ENCODE results near the gene HIP1. TPM values are rescaled to one million over a fixed set of nuclear protein-coding genes. Genes with fewer than 3 reads are reported as not detected.

The HIP1 gene
- total RNA-seq, 1 experiment from 2014 or later, result 43.3 TPM

- DNase-seq (ENCODE audit: low read depth, low spot score), result no peak
- ATAC-seq, result no peak
- H3K27me3 ChIP-seq (ENCODE audit: control insufficient read depth, insufficient read depth, low read length), result no peaks in the 10 kb centered on the region
- in situ Hi-C loops (cut with HindIII; ENCODE audit: low pct_unique_long_range_greater_than_20kb, low sequenced_read_pairs), result no loop called here
- CTCF ChIA-PET, result no interaction called here
- H3K27ac ChIP-seq (ENCODE audit: low read length), result no peak overlapping the region
- intact Hi-C loops (cut with micrococcal nuclease; ENCODE audit: unreplicated experiment), result no loop called here
- no TSS peak for BruUV-seq (replicated peaks)
- H3K9me3 ChIP-seq (ENCODE audit: control insufficient read depth, insufficient read depth, low read depth, low read length), result no peaks in the 10 kb centered on the region
- TF ChIP-seq POLR2AphosphoS5 (IDR thresholded peaks at IDR 0.05; ENCODE audit: low read depth, low read length) (no peak), CTCF (IDR thresholded peaks at IDR 0.05) (no peak), TCF7L2 (IDR thresholded peaks at IDR 0.05; ENCODE audit: low read depth, low read length) (no peak), REST (IDR thresholded peaks at IDR 0.05; ENCODE audit: insufficient read depth in 1 of 2, low read depth in 2 of 2, low read length in 1 of 2) (no peak), SIN3A (IDR thresholded peaks at IDR 0.05; ENCODE audit: borderline replicate concordance, insufficient read depth, low read depth, low read length) (no peak)
- POLR2A ChIA-PET, result no interaction called here
- H3K4me1 ChIP-seq (ENCODE audit: control insufficient read depth, insufficient read depth, low read length), result no peaks in the 10 kb centered on the region
- no peaks in the 10 kb centered on the region for H3K36me3 ChIP-seq (ENCODE audit: control insufficient read depth, insufficient read depth, low read length)
- no peak overlapping the region for H3K4me3 ChIP-seq (ENCODE audit: low read depth in 2 of 2, low read length in 2 of 2)
Measured at GRCh38 chr7:75711656-75712514, 26.9 kb downstream of the HIP1 start.

- no peak for TF ChIP-seq REST (IDR thresholded peaks at IDR 0.05; ENCODE audit: insufficient read depth in 1 of 2, low read depth in 2 of 2, low read length in 1 of 2)
- no peak for TF ChIP-seq POLR2AphosphoS5 (IDR thresholded peaks at IDR 0.05; ENCODE audit: low read depth, low read length)
- no peak for TF ChIP-seq CTCF (IDR thresholded peaks at IDR 0.05)
- TF ChIP-seq TCF7L2 (IDR thresholded peaks at IDR 0.05; ENCODE audit: low read depth, low read length), result no peak
- in situ Hi-C loops (cut with HindIII; ENCODE audit: low pct_unique_long_range_greater_than_20kb, low sequenced_read_pairs), result no loop called here
- intact Hi-C loops (cut with micrococcal nuclease; ENCODE audit: unreplicated experiment), result no loop called here
- no peak for ATAC-seq
- Histone ChIP-seq H3K4me3 (ENCODE audit: low read depth in 2 of 2, low read length in 2 of 2) (no peak overlapping the region), H3K27ac (ENCODE audit: low read length) (no peak overlapping the region), H3K27me3 (ENCODE audit: control insufficient read depth, insufficient read depth, low read length) (no peaks in the 10 kb centered on the region), H3K9me3 (ENCODE audit: control insufficient read depth, insufficient read depth, low read depth, low read length) (no peaks in the 10 kb centered on the region), H3K36me3 (ENCODE audit: control insufficient read depth, insufficient read depth, low read length) (no peaks in the 10 kb centered on the region), H3K4me1 (ENCODE audit: control insufficient read depth, insufficient read depth, low read length) (no peaks in the 10 kb centered on the region)
- no TSS peak for BruUV-seq (replicated peaks)
- CTCF ChIA-PET, result no interaction called here
- POLR2A ChIA-PET, result no interaction called here
- no peak for DNase-seq (ENCODE audit: low read depth, low spot score)
Measured at GRCh38 chr7:75711076-75711475, 27.7 kb downstream of the HIP1 start.
